Activated CD8-positive, alpha-beta memory T cell treated with anti-CD3 and anti-CD28 coated beads, Interleukin-2, amount 50 U/mL, for 1 hour (primary cell): ENCODE results near the gene SAT2.
"Not testable (repeated sequence)": the region's sequence is repeated elsewhere in the genome, so short reads cannot be mapped to it uniquely, and the experiment has no call there.

Source experiments
- DNase-seq: peaks from one replicate; pipeline ENCODE4 v3.0.0-alpha.2; 2020; ENCODE audit errors: extremely low read depth

The SAT2 gene

GRCh38 chr17:7634384-7634783 is 6.8 kb upstream of the SAT2 start:
- no peak for DNase-seq

DNA sequence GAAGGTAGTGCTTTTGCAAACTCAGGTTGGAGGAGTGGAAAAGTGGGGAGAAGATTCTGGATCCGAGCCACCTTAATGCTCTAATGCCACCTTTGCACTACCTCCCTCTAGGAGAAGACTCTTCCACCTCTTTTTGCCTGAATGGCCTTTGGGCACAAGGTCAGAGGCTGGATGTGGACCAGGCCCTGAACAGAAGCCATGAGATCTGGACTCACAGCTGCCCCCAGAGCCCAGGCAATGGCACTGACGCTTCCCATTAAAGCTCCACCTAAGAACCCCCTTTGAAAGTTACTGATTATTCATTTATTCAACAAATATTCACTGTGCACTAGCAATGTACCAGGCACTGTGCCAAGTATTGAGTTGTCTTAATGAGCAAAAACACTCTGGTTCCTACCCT is 5.5 kb upstream of the SAT2 start:
- no peak for DNase-seq

DNA sequence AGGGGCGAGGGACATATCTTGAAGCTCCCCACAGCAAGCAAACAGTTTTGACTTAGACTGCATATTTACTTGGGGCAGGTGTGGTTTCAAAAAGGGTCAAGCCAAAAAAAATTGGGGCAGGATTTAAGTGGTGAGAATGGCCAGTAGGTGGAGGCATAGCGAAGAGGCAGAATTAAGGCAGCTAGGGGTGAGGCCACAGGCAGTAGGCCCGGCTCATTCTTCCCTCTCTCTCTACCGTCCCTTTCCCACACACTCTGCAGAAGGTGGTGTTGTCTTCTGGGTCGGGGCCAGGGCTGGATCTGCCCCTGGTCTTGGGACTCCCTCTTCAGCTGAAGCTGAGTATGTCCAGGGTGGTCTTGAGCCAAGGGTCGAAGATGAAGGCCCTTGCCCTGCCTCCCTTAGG is 4.9 kb upstream of the SAT2 start:
- no peak for DNase-seq

DNA sequence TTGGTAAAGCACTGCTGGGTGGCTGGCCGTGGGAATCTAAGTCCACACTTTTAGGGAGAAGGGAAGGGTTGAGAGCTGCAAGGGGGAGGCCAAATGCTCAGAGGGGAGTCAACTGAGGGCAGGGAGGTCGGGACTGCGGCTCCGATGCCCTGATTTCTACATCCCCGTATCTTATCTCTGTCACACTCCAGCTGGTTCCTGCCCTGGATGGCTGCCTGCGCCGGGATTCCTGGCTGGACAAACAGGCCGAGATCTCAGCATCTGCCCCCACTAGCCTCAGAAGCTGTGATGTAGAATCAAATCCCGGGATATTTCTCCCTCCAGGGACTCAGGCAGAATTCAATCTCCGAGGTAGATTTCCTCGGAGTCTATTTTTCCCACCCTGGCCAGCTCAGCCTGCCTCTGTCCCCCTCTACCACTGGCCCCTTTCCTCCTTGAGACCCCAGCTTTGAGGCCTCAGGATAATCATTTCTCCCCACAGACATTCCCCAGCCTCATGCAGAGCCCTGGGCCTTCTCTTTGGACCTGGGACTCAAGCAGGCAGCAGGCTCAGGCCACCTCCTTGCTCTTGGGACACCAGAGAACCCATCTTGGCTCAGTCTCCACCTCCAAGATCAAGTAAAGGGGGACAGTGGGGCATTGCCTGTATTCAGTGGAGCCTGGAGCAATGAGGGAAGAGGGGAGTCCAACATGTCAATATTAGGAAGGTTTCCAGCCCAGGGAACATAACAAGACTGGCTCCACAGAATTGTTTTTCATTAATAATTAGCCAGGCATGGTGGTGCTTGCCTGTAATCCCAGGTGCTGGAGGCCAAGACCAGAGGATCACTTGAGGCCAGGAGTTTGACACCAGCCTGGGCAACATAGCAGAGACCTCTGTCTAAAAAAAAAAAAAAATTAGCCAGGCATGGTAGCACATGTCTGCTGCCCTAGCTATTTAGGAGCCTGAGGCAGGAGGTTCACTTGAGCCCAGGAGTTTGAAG is 4.1 kb upstream of the SAT2 start:
- no peak for DNase-seq

GRCh38 chr17:7629939-7630571 is 2.4 kb upstream of the SAT2 start, which contains the start of gene SHBG:
Gene SHBG (plus strand): TSS chr17:7630135. CDS start chr17:7630173, 38 bp downstream.
- DNase-seq, result no peak

GRCh38 chr17:7626956-7627249 is 718 bp downstream of the SAT2 start:
- no peak for DNase-seq

DNA sequence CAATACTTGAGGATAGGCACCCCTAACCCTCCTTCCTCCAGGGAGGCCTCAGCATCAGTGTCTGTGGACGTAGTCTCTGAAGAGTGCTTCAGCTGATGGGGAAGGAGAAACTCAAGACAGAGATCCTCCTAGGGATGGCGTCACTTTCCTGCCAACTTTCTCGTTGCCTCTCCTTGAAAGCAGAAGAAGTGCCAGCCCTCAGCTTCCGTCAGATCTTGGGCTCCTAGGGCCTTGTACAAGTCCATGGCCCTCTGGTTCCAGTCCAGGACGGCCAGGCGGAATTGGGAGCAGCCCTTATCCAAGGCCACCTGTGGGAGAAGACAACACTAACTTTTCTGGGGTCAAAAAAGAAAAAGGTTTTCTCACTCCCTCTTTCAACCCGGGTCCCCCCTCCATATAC is 1.3 kb downstream of the SAT2 start:
- no peak for DNase-seq

DNA sequence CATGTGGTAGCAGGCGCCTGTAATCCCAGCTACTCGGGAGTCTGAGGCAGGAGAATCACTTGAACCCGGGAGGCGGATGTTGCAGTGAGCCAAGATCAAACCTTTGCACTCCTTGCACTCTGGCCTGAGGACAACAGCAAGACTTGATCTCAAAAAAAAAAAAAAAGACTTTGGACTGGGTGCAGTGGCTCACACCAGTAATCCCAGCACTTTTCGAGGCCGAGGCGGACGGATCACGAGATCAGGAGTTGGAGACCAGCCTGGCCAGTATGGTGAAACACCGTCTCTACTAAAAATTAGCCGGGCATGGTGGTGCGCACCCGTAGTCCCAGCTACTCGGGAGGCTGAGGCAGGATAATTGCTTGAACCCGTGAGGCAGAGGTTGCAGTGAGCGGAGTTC is 1.9 kb downstream of the SAT2 start:
- DNase-seq, result not testable (repeated sequence)

DNA sequence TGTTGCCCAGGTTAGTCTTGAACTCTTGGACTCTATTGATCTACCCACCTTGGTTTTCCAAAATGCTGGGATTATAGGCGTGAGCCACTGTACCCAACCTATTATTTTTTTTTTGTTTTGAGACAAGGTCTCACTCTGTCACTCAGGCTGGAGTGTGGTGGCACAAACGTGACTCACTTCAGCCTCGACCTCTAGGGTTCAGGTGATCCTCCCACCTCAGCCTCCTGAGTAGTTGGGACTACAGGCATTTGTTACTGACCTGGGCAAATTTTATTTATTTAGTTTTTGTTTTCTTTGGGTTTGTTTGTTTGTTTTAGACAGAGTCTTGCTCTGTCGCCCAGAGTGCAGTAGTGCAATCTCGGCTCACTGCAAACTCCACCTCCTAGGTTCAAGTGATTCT is 4.0 kb downstream of the SAT2 start:
- DNase-seq, result no peak

DNA sequence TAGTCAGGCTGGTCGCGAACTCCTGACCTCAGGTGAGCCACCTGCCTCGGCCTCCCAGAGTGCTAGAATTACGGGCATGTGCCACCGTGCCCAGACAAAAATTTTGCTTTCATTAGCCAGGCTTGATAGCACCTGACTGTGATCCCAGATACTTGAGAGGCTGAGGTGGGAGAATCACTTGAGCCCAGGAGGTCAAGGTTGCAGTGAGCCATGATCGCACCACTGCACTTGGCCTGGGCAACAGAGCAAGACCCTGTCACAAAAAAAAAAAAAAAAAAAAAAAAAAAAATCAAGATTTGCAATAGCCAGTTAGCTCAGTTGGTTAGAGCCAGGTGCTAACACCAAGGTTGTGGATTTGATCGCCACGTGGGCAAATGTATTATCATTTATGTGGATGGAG is 6.8 kb downstream of the SAT2 start:
- no peak for DNase-seq

DNA sequence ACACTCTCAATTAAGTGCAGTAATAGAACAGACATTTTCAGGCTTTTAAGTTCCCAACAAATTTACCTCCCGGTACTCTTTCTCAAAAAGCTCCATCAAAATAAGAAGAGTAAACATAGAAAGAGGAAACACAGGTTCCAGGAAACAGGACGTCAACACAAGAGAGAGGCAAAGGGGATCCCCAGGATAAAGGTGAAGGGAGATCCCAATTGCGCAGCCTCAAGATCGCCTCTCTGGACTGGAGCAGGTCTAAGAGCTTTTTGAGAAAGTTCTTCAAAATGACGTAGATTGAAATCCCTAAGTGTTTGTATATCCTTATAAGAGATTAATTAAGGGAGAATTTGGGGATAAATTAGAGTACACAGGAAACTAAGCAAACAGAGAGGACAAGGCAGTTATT is 9.0 kb downstream of the SAT2 start:
- DNase-seq, result no peak

DNA sequence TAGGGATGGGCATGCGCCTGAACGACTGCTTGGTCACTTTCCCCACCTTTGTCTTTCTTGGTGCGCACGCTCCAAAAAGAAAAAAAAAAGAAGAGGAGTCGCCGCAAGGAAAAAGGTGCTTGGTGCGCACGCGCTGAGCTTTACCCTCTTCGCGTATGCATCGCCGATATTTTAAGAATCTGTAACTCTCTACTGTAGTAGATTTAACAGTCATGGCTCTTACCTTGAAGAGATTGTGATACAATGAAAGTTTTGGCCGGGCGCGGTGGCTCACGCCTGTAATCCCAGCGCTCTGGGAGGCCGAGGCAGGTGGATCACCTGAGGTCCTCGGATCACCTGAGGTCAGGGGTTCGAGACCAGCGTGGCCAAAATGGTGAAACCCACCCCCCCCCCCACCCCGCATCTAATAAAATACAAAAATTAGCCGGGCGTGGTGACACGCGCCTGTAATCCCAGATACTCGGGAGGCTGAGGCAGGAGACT is 12.3 kb downstream of the SAT2 start:
- DNase-seq, result no peak

DNA sequence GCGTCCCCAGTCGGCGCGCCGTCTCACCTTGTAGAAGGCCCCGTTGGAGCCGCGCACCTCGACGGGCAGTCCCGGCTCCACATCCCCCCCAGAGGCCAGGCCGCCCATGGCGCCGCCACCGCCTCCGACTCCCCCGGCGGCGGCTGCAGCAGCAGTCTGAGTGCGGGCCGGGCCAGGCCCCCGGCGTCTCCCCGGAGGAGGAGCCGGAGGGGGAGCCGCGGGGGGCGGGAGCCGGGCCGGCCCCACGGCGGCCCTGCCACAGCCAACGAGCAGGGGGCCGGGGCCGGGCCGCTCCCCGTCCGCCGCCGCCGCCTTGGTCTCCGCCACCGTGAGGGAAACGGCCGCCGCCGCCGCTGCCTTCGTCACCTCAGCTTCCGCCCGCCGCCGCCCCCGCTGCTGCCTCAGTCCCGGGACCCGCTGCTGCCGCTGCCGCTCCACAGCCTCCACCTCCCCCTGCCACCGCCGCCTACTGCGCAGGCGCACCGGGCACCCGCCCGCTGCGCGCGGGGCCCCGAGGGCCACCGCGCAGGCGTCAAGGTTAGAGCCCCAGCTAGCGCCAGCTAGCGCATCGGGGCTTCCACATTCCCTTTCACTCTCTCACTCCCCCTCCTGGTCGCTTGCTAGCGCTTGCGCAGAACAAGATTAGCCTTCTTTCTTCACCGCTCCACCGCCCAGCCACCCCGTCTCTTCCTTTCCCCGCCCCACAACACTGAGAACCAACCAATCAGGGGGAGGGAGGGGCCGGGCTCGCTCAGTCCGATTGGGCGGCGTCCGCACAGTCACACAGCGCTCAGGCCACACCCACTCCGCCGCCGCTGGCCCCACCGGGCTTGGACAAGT is 13.0 kb downstream of the SAT2 start, which contains the start of gene FXR2:
TSS of gene FXR2 (minus strand) at position 473 of the 840 bp plus-strand sequence. CDS start at position 108, 365 bp downstream.
- DNase-seq, result peak; percentile 98

DNA sequence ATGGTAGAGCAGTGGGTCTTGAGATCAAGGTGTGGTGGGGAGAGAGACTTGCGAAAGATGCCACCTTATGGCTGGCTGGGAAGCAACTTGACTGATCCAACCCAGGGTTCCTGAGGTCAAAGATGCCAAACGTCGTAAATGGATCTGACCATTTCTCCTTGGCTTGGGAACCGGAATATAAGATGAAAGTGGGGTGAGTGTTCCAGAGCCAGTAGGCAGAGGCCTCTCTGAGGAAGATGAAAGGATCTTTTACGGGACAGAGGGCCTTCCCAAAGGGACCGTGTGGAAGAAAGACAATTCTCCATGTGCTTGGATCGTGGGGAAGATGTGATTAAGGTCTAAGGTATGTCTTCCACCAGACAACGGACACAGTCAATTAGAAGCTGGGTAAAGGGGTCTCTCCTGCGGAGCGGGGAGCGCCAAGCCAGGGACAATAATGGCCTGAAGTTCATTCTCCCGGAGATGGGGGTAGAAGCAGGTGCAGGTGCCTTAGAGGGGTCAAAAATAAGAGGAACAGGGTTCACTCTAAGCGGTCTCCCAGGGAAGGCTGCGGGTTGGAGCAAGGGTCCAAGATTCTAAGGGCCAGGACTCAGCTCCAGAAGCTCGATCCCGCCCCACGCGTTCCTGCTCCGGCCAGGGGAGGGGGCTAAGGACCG is 13.7 kb downstream of the SAT2 start:
- DNase-seq, result no peak

DNA sequence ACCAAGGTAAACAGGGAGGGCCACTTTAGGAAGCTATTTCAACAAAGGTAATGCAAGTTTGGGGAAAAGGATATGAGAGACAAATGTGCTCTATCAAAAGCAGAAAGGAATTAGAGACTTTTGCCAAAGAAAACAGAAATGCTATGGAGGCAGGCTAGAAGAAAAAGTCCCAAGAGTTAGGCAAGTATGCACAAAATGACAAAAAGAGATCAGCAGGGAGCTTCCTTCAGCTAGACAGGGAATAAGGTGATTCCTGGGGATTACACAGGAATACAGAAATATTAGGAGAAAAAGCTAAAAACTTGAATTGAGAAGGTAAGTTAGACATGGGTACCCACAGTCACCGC is 15.4 kb downstream of the SAT2 start:
- DNase-seq, result no peak

DNA sequence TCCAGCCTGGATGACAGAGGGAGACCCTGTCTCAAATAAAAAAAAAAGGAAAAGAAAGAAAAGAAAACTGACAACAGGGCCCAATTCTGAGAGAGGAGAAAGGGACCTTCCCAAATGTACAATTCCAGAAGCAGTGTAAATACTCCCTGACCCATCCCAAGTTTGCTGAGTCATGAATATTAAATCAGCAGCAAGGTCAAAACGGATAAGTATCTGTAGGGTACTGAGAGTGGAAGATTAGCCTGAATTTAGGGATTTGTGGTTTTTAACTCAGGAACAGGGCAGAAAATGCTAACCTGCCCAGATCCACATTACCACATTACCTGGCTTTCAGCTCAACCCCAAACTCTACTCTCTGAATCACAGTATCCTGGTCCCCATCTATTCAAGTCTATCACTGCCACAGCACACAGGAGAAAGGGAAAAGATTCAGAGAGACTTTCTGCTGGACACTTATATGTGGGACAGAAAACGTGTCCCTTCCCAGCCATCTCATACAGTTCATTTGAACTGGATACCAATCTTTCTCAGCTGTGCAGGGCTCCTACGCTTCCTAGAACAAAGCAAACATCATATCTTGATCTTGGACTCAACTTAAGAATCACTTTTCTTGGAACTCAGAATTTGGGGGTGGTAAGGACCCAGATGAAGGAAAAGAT is 15.9 kb downstream of the SAT2 start:
- no peak for DNase-seq

GRCh38 chr17:7610641-7611040 is 17.0 kb downstream of the SAT2 start:
- DNase-seq, result no peak

- no peak for DNase-seq
Observed at GRCh38 chr17:7606280-7606679, 21.3 kb downstream of the SAT2 start.

- not testable (repeated sequence) for DNase-seq
Observed at GRCh38 chr17:7597561-7597960, 30.1 kb downstream of the SAT2 start.

- no peak for DNase-seq
Observed at GRCh38 chr17:7593296-7593695, 34.3 kb downstream of the SAT2 start.

GRCh38 chr17:7592422-7593021 is 35.1 kb downstream of the SAT2 start:
- DNase-seq, result no peak
